Retinal pigment epithelial cell (primary cell): ENCODE measurements around the gene DMPK.
"Not testable (repeated sequence)": the region's sequence is repeated elsewhere in the genome, so short reads cannot be mapped to it uniquely, and the experiment has no call there.

Experiments used
- DNase-seq: peaks from one replicate; pipeline ENCODE4 v3.0.0-alpha.2; 2010; ENCODE audit warnings: low read depth
- H3K4me3 ChIP-seq: 2 replicates; pipeline ENCODE4 v1.5.1; 2011; ENCODE audit warnings: mild to moderate bottlenecking, low read length, control low read depth, moderate library complexity
- TF ChIP-seq, protein P1 (sequence below): conservative IDR thresholded peaks from 2 replicates; pipeline ENCODE4 v1.5.1; 2011; ENCODE audit warnings: low read depth, low read length, control low read depth, inconsistent platforms

The DMPK gene

DNA sequence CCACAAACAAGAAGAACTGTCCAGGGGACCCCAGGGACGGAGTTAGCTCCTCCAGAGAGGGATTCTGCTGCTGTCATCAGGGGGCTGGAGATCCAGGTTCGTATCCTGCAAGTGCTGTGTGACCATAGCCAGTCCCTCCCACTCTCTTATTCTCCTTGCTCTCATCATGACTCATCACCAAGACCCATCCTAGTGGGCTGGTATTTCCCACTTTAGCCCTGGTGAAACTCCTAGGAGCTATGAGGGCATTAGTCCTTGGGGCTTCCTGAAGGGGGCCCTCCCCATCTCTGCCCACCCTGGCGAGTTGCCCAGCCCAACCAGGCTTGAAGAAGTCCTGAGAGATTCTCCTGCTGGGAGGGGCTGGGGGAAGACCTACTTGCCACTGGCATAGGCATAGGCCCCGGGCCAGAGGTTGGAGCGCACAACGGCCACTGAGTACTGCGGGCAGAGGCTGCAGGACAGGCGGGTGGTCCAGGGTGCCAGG, 17.8 kb upstream of the DMPK start:
- no peak for DNase-seq
- no peak overlapping the region for H3K4me3 ChIP-seq
- TF ChIP-seq, protein P1, sequence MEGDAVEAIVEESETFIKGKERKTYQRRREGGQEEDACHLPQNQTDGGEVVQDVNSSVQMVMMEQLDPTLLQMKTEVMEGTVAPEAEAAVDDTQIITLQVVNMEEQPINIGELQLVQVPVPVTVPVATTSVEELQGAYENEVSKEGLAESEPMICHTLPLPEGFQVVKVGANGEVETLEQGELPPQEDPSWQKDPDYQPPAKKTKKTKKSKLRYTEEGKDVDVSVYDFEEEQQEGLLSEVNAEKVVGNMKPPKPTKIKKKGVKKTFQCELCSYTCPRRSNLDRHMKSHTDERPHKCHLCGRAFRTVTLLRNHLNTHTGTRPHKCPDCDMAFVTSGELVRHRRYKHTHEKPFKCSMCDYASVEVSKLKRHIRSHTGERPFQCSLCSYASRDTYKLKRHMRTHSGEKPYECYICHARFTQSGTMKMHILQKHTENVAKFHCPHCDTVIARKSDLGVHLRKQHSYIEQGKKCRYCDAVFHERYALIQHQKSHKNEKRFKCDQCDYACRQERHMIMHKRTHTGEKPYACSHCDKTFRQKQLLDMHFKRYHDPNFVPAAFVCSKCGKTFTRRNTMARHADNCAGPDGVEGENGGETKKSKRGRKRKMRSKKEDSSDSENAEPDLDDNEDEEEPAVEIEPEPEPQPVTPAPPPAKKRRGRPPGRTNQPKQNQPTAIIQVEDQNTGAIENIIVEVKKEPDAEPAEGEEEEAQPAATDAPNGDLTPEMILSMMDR: no peak

DNA sequence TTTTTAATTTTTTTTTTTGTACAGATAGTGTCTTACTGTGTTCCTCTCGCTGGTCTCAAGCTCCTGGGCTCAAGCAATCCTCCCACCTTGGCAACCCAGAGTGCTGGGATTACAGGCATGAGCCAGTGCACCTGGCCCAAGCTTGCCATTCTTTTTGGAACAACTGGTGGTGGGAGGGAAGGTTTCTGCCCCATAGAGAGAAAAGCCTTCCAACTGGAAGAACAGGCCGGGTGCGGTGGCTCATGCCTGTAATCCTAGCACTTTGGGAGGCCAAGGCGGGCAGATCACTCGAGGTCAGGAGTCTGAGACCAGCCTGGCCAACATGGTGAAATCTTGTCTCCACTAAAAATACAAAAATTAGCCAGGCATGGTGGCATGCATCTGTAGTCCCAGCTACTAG, 17.3 kb upstream of the DMPK start:
- DNase-seq, H3K4me3 ChIP-seq: not testable (repeated sequence)

DNA sequence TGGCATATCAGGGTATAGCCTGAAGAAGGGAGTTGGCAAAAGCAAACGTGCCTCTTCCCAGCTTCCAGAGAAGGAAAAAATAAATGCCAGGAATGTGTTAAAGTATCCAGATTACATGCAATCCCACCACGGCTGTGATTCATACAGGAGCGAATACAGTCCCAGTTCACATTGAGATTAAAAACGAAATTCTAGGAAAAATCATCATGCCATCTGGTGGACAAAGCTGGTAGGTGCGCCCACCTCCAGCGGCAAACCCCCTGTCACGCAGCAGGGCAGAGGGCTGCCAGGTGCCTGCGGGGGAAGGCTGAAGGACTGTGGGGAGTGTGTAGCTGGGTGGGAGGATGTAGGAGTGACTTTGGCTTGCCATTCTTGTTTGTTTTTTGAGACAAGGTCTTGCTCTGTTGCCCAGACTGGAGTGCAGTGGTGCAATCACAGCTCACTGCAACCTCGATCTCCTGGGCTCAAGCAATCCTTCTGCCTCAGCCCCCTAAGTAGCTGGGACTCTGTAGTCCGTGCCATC, 16.8 kb upstream of the DMPK start:
- no peak overlapping the region for H3K4me3 ChIP-seq
- TF ChIP-seq, protein P1: peak; percentile 81
- DNase-seq: no peak

DNA sequence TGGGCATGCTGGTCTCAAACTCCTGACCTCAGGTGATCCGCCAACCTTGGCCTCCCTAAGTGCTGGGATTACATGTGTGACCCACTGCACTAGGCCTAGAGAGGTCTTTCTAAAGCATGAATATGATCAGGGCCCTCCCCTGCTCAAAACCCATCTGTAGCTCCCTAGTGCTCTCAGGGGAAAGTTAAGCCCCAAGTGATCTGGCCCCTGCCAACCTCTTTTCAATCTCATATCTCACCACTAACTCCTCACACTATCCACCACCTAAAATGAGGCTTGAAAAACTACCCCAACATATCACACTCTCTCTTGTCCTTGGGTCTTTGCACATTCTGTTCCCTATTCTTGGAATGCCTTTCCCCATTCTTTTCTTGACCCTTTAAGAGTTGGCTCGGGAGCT, 12.3 kb upstream of the DMPK start:
- DNase-seq: no peak
- TF ChIP-seq, protein P1: no peak
- no peak overlapping the region for H3K4me3 ChIP-seq

DNA sequence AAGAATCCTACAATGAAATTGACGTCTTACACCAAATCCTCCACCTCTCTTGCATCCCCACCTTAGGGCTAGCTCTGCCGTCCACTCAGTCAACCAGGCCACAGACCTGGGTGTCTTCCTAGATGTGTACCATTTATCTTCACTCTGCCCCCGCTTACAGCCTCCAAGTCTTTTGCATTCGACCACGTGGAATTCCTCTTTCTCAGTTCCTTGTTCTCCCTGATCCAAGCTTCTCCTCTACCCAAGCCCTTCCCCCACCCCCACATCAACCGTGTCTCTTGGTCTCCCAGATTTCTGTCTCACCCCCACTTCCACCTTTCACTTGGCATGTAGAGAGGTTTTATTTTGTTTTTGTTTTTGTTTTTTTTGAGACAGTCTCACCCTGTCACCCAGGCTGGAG, 11.6 kb upstream of the DMPK start:
- DNase-seq: no peak
- no peak overlapping the region for H3K4me3 ChIP-seq
- TF ChIP-seq, protein P1: no peak

DNA sequence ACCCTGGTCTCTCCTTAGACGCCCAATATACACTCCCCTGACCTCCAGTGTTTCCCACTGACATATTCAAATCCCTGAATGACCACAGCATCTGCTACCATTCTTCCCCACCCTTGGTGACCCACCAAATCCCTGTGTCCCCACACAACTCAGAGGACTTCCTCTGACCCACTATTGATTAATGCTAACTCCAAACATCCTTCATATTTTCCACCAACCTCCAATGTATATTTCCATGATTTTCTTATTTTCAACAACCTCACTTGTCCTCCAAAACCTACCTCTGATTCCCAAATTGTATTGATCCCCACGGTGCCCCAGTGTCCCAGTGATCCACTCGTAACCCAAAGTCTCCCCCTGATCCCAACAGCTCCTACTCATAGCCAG, 10.9 kb upstream of the DMPK start:
- peak overlapping the region; percentile 11 for H3K4me3 ChIP-seq
- TF ChIP-seq, protein P1: no peak
- DNase-seq: no peak

DNA sequence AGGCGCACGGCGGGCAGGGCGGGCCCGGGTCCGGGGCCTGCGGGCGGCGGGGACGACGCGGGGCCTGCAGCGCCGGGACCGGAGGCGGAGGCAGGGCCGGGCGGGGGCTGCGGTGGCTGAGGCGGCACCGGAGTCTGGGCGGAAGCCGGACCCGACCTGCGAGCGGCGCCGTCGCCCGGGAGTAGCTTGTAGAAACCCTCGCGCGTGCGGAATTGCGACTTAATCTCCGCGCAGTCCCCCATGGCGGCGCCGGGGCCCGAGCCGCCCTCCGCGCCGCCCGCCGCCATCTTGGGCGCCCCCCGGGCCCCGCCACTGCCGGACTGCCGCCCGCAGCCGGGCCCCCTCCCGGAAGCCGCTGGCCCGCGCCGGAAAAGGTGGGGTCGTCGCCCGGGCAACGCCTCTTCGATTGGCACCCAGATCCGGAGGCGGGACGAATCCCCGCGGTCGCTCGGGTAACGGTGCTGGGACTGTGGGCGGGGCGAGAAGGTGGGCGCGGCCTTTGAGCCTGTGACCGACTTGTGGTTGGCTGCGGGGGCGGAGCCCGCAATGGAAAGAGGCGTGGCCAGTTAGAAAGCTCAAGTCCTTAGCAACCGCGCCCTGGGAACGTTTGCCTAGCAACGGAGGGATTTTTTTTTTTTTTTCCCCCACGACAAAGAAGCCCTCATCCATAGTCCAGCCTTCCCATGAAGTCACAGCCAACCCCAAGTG, 10.3 kb upstream of the DMPK start, which contains the start of gene DMWD:
DMWD (minus strand) TSS at position 376 of the 708 bp plus-strand sequence; CDS start at position 287, 89 bp downstream.
- H3K4me3 ChIP-seq: peak within 1 kb of the TSS; percentile 87
- peak; percentile 92 for DNase-seq
- TF ChIP-seq, protein P1: no peak
